PC-9 (cell line): ENCODE results near the gene DPP4.

Experiments used
- EZH2 ChIP-seq: fragments of 200-600 bp; sonication (generic); IDR thresholded peaks from 2 replicates; pipeline ENCODE4 v1.8.0; 2017; ENCODE audit warnings: antibody characterized with exemption, low read depth
- TF ChIP-seq, protein P1 (sequence below): fragments of 200-600 bp; sonication (generic); conservative IDR thresholded peaks from 2 replicates; pipeline ENCODE4 v1.6.1; 2017; ENCODE audit warnings: mixed run types, antibody characterized with exemption, mild to moderate bottlenecking, moderate library complexity

DNA sequence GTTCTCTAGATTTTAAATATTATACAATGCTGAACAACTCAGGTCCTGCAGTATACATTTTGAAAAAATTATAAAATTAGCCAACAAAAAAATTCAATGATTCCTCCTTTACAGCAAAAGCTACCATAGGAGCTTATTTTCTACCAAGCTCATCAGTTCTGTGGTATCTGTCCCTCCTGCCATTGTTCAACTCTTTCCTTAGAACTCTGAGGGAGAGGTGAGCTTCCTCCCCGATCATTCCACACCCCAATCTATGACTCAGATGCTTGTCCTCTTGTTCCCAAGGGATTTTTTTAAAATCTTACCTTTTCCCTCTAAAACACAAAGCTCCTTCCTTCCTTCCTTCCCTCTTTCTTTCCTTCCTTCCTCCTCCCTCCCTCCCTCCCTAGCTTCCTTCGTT is 13.5 kb downstream of the DPP4 start:
- no peak for TF ChIP-seq EZH2
- TF ChIP-seq, protein P1, sequence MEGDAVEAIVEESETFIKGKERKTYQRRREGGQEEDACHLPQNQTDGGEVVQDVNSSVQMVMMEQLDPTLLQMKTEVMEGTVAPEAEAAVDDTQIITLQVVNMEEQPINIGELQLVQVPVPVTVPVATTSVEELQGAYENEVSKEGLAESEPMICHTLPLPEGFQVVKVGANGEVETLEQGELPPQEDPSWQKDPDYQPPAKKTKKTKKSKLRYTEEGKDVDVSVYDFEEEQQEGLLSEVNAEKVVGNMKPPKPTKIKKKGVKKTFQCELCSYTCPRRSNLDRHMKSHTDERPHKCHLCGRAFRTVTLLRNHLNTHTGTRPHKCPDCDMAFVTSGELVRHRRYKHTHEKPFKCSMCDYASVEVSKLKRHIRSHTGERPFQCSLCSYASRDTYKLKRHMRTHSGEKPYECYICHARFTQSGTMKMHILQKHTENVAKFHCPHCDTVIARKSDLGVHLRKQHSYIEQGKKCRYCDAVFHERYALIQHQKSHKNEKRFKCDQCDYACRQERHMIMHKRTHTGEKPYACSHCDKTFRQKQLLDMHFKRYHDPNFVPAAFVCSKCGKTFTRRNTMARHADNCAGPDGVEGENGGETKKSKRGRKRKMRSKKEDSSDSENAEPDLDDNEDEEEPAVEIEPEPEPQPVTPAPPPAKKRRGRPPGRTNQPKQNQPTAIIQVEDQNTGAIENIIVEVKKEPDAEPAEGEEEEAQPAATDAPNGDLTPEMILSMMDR: no peak
